ENCODE data around the gene ZFYVE28. TPM values are rescaled to one million over a fixed set of nuclear protein-coding genes. Genes with fewer than 3 reads are reported as not detected.

The ZFYVE28 gene
- total and polyA plus RNA-seq, 8 donors = 4.9 to 88.8 (median 7.3) TPM

DNA sequence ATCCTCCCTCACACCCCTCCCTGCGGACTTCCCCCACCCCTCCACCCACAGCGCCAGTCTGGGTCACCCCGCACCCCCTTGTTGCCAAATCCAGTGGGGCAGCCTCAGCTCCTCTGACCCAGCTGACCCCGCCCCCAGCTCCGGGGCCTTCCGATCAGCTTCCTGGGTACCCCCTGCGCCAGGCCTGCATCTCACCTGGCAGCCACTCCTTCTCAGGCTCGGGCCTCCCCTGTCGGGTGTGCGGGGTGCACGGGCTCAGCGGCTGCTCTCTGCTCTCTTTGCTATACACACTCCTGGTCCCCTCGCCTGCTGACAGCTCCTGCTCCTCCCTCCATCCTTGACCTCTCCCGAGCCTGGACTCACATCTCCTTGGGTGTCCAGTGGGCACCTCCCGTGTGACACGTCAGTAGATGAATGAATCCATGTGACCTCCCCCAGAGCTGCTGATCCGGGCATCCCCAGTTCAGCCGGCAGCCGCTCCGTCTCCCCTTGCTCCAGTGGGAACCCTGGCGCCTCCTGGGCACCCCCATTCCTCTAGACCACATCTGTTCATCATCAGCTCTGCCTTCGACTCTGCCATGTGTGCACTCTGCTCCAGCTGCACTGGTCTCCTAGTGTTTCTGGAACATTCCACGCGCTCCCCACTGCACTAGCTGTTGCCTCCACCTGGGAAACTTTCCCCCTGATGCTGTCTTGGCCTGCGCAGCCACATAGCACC is 10.2 kb upstream of the ZFYVE28 start:
- peaks cover 0 to 30% (median 0%) of the 10 kb centered on the region in 3 donors for H3K27me3 ChIP-seq
- TF ChIP-seq, protein P1, sequence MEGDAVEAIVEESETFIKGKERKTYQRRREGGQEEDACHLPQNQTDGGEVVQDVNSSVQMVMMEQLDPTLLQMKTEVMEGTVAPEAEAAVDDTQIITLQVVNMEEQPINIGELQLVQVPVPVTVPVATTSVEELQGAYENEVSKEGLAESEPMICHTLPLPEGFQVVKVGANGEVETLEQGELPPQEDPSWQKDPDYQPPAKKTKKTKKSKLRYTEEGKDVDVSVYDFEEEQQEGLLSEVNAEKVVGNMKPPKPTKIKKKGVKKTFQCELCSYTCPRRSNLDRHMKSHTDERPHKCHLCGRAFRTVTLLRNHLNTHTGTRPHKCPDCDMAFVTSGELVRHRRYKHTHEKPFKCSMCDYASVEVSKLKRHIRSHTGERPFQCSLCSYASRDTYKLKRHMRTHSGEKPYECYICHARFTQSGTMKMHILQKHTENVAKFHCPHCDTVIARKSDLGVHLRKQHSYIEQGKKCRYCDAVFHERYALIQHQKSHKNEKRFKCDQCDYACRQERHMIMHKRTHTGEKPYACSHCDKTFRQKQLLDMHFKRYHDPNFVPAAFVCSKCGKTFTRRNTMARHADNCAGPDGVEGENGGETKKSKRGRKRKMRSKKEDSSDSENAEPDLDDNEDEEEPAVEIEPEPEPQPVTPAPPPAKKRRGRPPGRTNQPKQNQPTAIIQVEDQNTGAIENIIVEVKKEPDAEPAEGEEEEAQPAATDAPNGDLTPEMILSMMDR (IDR thresholded peaks at IDR 0.05) = no peak
- TF ChIP-seq POLR2AphosphoS5 (IDR thresholded peaks at IDR 0.05) = no peak
- TF ChIP-seq POLR2A (IDR thresholded peaks at IDR 0.05) = no peak
- TF ChIP-seq EP300 (IDR thresholded peaks at IDR 0.05) = no peak
- H3K27ac ChIP-seq = no peak overlapping the region
- WGBS, 5 donors = 75 to 84% (median 77%) methylated on average over 22 to 25 of the region's 25 CpGs
- no peak overlapping the region for H3K4me3 ChIP-seq
- H3K9me3 ChIP-seq = no peaks in the 10 kb centered on the region
- H3K4me1 ChIP-seq = no peaks in the 10 kb centered on the region
- intact Hi-C loops (cut with DNase I; ENCODE audit: low total_unique reads) = no loop called here
- H3K36me3 ChIP-seq = no peaks in the 10 kb centered on the region
- no peak for DNase-seq

DNA sequence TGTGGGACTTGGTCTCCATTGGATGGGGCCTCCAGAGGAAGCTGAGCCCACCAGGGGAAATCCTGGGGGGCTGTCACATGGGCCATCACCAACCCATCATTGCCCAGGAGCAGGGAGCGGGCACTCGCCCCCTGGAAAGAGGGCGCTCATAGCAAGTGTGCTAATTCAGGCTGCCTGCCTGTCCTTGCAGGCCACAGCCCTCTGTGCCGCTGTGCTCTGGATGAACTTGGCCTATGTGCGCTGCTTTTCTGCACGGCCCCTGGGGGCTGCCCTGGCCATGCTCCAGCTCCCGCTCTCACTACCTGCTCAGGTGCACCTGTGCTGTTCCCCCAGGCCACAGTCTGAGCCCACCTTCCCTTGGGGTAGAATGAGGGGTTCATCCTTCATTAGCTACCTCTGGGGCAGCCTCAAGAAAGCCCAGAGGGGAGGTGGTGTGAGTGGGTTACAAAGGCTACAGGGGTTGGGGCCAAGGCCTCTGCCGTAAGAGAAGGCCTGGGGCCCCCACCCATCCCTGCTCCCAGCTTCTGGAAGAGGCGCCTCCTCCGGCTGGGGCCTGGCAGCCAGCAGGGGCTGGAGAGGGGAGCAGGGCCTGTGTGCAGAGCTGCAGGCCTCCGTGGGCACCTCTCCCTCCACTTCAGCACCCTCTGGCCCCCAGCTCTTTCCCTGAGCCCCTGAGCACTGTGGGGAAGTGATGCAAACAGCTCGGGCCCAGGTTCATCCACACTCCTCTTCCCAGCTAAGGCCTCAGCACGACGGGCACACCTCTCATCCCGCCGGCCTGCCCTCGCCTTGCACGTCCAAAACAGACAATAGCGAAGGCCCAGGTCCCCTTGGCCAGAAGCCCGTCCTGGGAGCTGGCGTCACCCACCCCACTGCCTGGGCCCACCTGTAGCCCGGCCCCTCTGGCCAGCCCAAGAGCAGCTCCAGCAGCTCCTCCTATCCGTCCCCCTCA is 9.2 kb upstream of the ZFYVE28 start:
- no peaks in the 10 kb centered on the region for H3K9me3 ChIP-seq
- no peak overlapping the region for H3K4me3 ChIP-seq
- intact Hi-C loops (cut with DNase I; ENCODE audit: low total_unique reads) = no loop called here
- H3K36me3 ChIP-seq = no peaks in the 10 kb centered on the region
- peaks cover 0 to 31% (median 0%) of the 10 kb centered on the region in 3 donors for H3K27me3 ChIP-seq
- WGBS, 5 donors = 85 to 89% (median 87%) methylated on average over 19 to 23 of the region's 23 CpGs
- TF ChIP-seq EP300 (IDR thresholded peaks at IDR 0.05) = no peak
- no peak for TF ChIP-seq POLR2A (IDR thresholded peaks at IDR 0.05)
- TF ChIP-seq, protein P1 (IDR thresholded peaks at IDR 0.05) = no peak
- TF ChIP-seq POLR2AphosphoS5 (IDR thresholded peaks at IDR 0.05) = no peak
- no peaks in the 10 kb centered on the region for H3K4me1 ChIP-seq
- no peak overlapping the region for H3K27ac ChIP-seq
- no peak for DNase-seq

DNA sequence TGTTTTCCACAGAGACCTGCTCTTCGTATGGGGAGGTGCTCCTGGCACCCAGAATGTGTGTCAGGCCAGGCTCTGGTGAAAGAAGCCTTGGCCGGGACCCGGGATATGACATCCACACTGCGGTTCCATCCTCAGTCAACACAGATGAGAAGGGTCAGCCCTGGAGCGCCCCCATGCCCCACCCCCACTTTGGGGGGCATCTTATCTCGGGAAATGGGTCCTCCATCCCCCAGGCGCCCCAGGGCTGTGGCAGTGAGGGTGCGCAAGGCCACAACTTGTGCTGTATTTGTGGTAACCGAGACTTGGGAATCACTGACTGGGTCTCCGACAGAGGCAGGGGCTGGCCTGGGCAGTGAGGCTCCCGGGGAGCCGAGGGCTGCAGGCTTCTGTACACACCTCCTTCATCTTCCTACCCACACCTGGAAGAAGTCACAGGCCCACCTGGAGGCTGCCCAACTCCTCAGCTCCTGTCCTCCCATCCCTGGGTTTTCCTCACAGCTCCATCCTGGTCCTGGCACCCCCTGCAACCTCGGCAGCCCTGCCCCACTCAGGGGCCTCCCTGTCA is 8.3 kb upstream of the ZFYVE28 start:
- intact Hi-C loops (cut with DNase I; ENCODE audit: low total_unique reads) = no loop called here
- no peak overlapping the region for H3K4me3 ChIP-seq
- TF ChIP-seq, protein P1 (IDR thresholded peaks at IDR 0.05) = no peak
- no peak for TF ChIP-seq POLR2AphosphoS5 (IDR thresholded peaks at IDR 0.05)
- no peak for TF ChIP-seq EP300 (IDR thresholded peaks at IDR 0.05)
- TF ChIP-seq POLR2A (IDR thresholded peaks at IDR 0.05) = no peak
- H3K4me1 ChIP-seq = no peaks in the 10 kb centered on the region
- no peaks in the 10 kb centered on the region for H3K9me3 ChIP-seq
- no peak overlapping the region for H3K27ac ChIP-seq
- DNase-seq = no peak
- peaks cover 0 to 40% (median 0%) of the 10 kb centered on the region in 3 donors for H3K27me3 ChIP-seq
- 74 to 86% (median 85%) methylated on average over 4 to 13 of the region's 13 CpGs for WGBS, 5 donors
- no peaks in the 10 kb centered on the region for H3K36me3 ChIP-seq

DNA sequence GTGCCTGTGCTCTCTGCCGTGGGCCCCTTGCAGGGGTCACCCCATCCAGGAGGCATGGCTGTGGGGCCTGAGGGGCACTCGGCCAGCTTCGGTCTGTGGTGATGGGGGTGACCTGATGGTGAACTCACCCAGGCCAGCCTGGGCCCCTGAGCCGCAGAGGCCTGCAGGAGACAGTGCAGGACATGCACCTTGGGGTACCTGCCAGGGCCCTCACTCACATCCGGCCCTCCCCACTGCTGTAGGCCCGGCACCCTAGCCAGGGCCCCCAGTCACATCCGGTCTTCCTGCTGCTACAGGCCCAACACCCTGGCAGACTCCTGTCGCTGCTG is 7.6 kb upstream of the ZFYVE28 start:
- 77 to 92% (median 85%) methylated on average over 4 to 8 of the region's 8 CpGs for WGBS, 5 donors
- DNase-seq = no peak
- Histone ChIP-seq H3K27me3 (peaks cover 0 to 44% (median 0%) of the 10 kb centered on the region in 3 donors), H3K27ac (no peak overlapping the region), H3K4me1 (no peaks in the 10 kb centered on the region), H3K36me3 (no peaks in the 10 kb centered on the region), H3K9me3 (no peaks in the 10 kb centered on the region), H3K4me3 (no peak overlapping the region)
- intact Hi-C loops (cut with DNase I; ENCODE audit: low total_unique reads) = no loop called here
- TF ChIP-seq POLR2AphosphoS5 (IDR thresholded peaks at IDR 0.05) (no peak), EP300 (IDR thresholded peaks at IDR 0.05) (no peak), POLR2A (IDR thresholded peaks at IDR 0.05) (no peak)
- TF ChIP-seq, protein P1 (IDR thresholded peaks at IDR 0.05) = no peak

All from stomach (tissue), 9 donors.